A673 (cell line): ENCODE data around the gene CNGA2. TPM values are rescaled to one million over a fixed set of nuclear protein-coding genes. Genes with fewer than 3 reads are reported as not detected.

Experiments used
- BruUV-seq: library from RNA; stranded (reverse); fragments of 400-500 nt; replicated peaks from 2 replicates; lab custom pipeline; 2021; lab: Mats Ljungman, UMichigan
- CTCF ChIA-PET: fragments of 300-600 bp; sonication (Branson Sonifier 250); formaldehyde crosslinking; loops from one replicate; lab custom pipeline; 2022; ENCODE audit warnings: antibody characterized with exemption; lab: Charles Lee
- POLR2A ChIA-PET: fragments of 300-600 bp; sonication (Branson Sonifier 250); formaldehyde crosslinking; loops from one replicate; lab custom pipeline; 2022; ENCODE audit warnings: antibody characterized with exemption; ENCODE audit not compliant: low non-redundant PET; lab: Charles Lee
- DNase-seq: peaks from one replicate; pipeline ENCODE4 v3.0.0-alpha.2; 2015; ENCODE audit warnings: low spot score
- H3K27ac ChIP-seq: fragments of 200-600 bp; sonication (generic); 2 replicates; pipeline ENCODE4 v1.5.1; 2016; ENCODE audit warnings: mixed run types, low read depth, mild to moderate bottlenecking, mixed read lengths, antibody characterized with exemption, low read length; ENCODE audit not compliant: poor library complexity, severe bottlenecking
- H3K27me3 ChIP-seq: fragments of 200-600 bp; sonication (generic); replicated peaks from 2 replicates; pipeline ENCODE4 v1.6.1; 2017; ENCODE audit warnings: mixed run types, low read depth, mild to moderate bottlenecking, mixed read lengths, antibody characterized with exemption, low read length; ENCODE audit not compliant: insufficient read depth, poor library complexity
- H3K36me3 ChIP-seq: fragments of 200-600 bp; sonication (generic); 2 replicates; pipeline ENCODE4 v1.6.1; 2016; ENCODE audit warnings: mixed run types, mild to moderate bottlenecking, mixed read lengths, antibody characterized with exemption, low read length; ENCODE audit not compliant: insufficient read depth, poor library complexity, severe bottlenecking
- H3K4me1 ChIP-seq: fragments of 200-600 bp; sonication (generic); 2 replicates; pipeline ENCODE4 v1.6.1; 2017; ENCODE audit warnings: mixed run types, mild to moderate bottlenecking, mixed read lengths, antibody characterized with exemption, low read length; ENCODE audit not compliant: insufficient read depth, poor library complexity, severe bottlenecking
- H3K4me3 ChIP-seq: fragments of 200-600 bp; sonication (generic); 2 replicates; pipeline ENCODE4 v1.5.1; 2016; ENCODE audit warnings: low read depth, mixed run types, mild to moderate bottlenecking, mixed read lengths, low read length; ENCODE audit not compliant: poor library complexity, severe bottlenecking
- H3K9me3 ChIP-seq: fragments of 200-600 bp; sonication (generic); 2 replicates; pipeline ENCODE4 v1.6.1; 2016; ENCODE audit warnings: mixed run types, low read depth, mild to moderate bottlenecking, mixed read lengths, antibody characterized with exemption, low read length; ENCODE audit not compliant: poor library complexity, severe bottlenecking
- EZH2 ChIP-seq: fragments of 200-600 bp; sonication (generic); IDR thresholded peaks from 2 replicates; pipeline ENCODE4 v1.6.1; 2017; ENCODE audit warnings: borderline replicate concordance, low read depth, mild to moderate bottlenecking, mixed read lengths, antibody characterized with exemption, low read length; ENCODE audit not compliant: poor library complexity, severe bottlenecking
- intact Hi-C: fragments of 100-400 bp; cut with micrococcal nuclease; formaldehyde crosslinking; loops from one replicate; pipeline ENCODE4 v1.10.0; 2022; ENCODE audit not compliant: unreplicated experiment
- total RNA-seq: library from RNA; stranded (reverse); gene quantifications from 2 replicates; pipeline ENCODE4 v1.2.3, GENCODE V29; 2021
- TF ChIP-seq, protein P1 (sequence below): fragments of 300-800, 200-600 bp; sonication (generic); conservative IDR thresholded peaks from 2 replicates; pipeline ENCODE4 v1.5.1; 2017; ENCODE audit warnings: low read depth, mild to moderate bottlenecking, antibody characterized with exemption, low read length, moderate library complexity, mixed read lengths

Gene CNGA2
- total RNA-seq, 1 experiment from 2014 or later, result not detected

DNA sequence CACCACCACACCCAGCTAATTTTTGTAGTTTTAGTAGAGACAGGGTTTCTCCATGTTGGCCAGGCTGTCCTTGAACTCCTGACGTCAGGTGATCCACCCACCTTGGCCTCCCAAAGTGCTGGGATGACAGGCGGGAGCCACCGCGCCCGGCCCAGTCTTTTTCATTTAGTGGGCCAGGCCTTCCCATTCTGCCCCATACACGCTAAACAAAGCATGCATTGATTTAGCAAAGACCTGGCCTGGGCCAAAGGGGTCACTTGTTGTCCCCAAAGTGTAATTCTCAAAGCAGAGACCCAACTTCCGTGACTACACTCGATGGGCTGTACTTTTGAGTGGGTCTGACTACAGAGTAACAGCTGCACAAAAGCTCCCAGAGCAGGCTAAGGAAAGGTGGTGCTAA is 29.2 kb downstream of the CNGA2 start:
- no peaks in the 10 kb centered on the region for H3K36me3 ChIP-seq
- H3K27ac ChIP-seq, result no peak overlapping the region
- no peak for DNase-seq
- ChIA-PET POLR2A (interaction anchor here (0.6 kb wide), 1 partner anchor 13 kb away, joined by 3 read pairs; no protein-coding TSS in a partner anchor), CTCF (no interaction called here)
- H3K9me3 ChIP-seq, result no peaks in the 10 kb centered on the region
- no peaks in the 10 kb centered on the region for H3K27me3 ChIP-seq
- TF ChIP-seq EZH2, result no peak
- TF ChIP-seq, protein P1, sequence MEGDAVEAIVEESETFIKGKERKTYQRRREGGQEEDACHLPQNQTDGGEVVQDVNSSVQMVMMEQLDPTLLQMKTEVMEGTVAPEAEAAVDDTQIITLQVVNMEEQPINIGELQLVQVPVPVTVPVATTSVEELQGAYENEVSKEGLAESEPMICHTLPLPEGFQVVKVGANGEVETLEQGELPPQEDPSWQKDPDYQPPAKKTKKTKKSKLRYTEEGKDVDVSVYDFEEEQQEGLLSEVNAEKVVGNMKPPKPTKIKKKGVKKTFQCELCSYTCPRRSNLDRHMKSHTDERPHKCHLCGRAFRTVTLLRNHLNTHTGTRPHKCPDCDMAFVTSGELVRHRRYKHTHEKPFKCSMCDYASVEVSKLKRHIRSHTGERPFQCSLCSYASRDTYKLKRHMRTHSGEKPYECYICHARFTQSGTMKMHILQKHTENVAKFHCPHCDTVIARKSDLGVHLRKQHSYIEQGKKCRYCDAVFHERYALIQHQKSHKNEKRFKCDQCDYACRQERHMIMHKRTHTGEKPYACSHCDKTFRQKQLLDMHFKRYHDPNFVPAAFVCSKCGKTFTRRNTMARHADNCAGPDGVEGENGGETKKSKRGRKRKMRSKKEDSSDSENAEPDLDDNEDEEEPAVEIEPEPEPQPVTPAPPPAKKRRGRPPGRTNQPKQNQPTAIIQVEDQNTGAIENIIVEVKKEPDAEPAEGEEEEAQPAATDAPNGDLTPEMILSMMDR, result no peak
- BruUV-seq, result no TSS peak
- no peak overlapping the region for H3K4me3 ChIP-seq
- intact Hi-C loops, result no loop called here
- no peaks in the 10 kb centered on the region for H3K4me1 ChIP-seq

GRCh38 chrX:151765026-151765425 is 30.5 kb downstream of the CNGA2 start:
- no peaks in the 10 kb centered on the region for H3K27me3 ChIP-seq
- ChIA-PET POLR2A (no interaction called here), CTCF (no interaction called here)
- no peak overlapping the region for H3K4me3 ChIP-seq
- no peaks in the 10 kb centered on the region for H3K9me3 ChIP-seq
- DNase-seq, result no peak
- TF ChIP-seq, protein P1, result no peak
- no peak for TF ChIP-seq EZH2
- H3K27ac ChIP-seq, result no peak overlapping the region
- no TSS peak for BruUV-seq
- H3K36me3 ChIP-seq, result no peaks in the 10 kb centered on the region
- no peaks in the 10 kb centered on the region for H3K4me1 ChIP-seq
- intact Hi-C loops, result no loop called here

GRCh38 chrX:151771726-151772125 is 37.2 kb downstream of the CNGA2 start:
- Histone ChIP-seq H3K27me3 (peaks cover 5% of the 10 kb centered on the region), H3K4me1 (no peaks in the 10 kb centered on the region), H3K4me3 (no peak overlapping the region), H3K9me3 (no peaks in the 10 kb centered on the region), H3K36me3 (no peaks in the 10 kb centered on the region), H3K27ac (no peak overlapping the region)
- ChIA-PET CTCF (no interaction called here), POLR2A (no interaction called here)
- TF ChIP-seq EZH2, result no peak
- TF ChIP-seq, protein P1, result no peak
- BruUV-seq, result no TSS peak
- intact Hi-C loops, result no loop called here
- DNase-seq, result no peak
